ENCODE measurements around the gene ZBTB18.

ZBTB18 gene

GRCh38 chr1:244068567-244068966 is 17.5 kb downstream of the ZBTB18 start:
- Histone ChIP-seq H3K14ac (ENCODE audit: low read length in 2 of 2) (no peak overlapping the region), H2AK5ac (ENCODE audit: low read length, severe bottlenecking) (no peak overlapping the region), H3K36me3 (ENCODE audit: control insufficient read depth in 1 of 2, insufficient read depth in 2 of 2, low read depth in 1 of 2, low read length in 2 of 2) (no peaks in the 10 kb centered on the region), H3K4me3 (ENCODE audit: insufficient read depth in 1 of 2, low read depth in 1 of 2, low read length in 2 of 2) (no peak overlapping the region), H2BK5ac (ENCODE audit: low read depth, low read length, poor library complexity, severe bottlenecking) (no peak overlapping the region), H4K91ac (ENCODE audit: low read length) (no peak overlapping the region), H3K23ac (ENCODE audit: low read length in 2 of 2) (no peak overlapping the region), H3K4me2 (ENCODE audit: low read length, poor library complexity, severe bottlenecking) (no peak overlapping the region), H3K27me3 (ENCODE audit: control insufficient read depth in 1 of 2, insufficient read depth in 1 of 2, low read length in 2 of 2) (peaks cover 0 to 4% of the 10 kb centered on the region in 2 experiments), H3K27ac (ENCODE audit: low read length, poor library complexity, severe bottlenecking) (no peak overlapping the region), H4K8ac (ENCODE audit: low read length) (no peak overlapping the region), H3K4me1 (ENCODE audit: control insufficient read depth, insufficient read depth, low read depth, low read length) (peaks cover 6% of the 10 kb centered on the region), H3K9ac (ENCODE audit: low read length) (no peak overlapping the region), H3K4ac (ENCODE audit: low read depth in 1 of 2, low read length in 2 of 2) (no peak overlapping the region), H2AFZ (ENCODE audit: low read depth, low read length) (no peak overlapping the region), H3K9me3 (ENCODE audit: control insufficient read depth, low read length) (no peaks in the 10 kb centered on the region), H2BK15ac (ENCODE audit: low read depth, poor library complexity, severe bottlenecking) (no peak overlapping the region), H3K79me1 (replicated peaks; ENCODE audit: low read length, poor library complexity, severe bottlenecking) (no peaks in the 10 kb centered on the region), H3K18ac (ENCODE audit: low read depth in 1 of 2, low read length in 2 of 2) (no peak overlapping the region), H2BK12ac (ENCODE audit: low read length in 2 of 2) (no peak overlapping the region), H2BK120ac (ENCODE audit: low read depth, low read length) (no peak overlapping the region)
- 79% methylated on average over 5 of the region's 6 CpGs for WGBS
- DNase-seq: no peak

GRCh38 chr1:244069326-244069898 is 18.3 kb downstream of the ZBTB18 start:
- Histone ChIP-seq H3K14ac (ENCODE audit: low read length in 2 of 2) (no peak overlapping the region), H3K4me2 (ENCODE audit: low read length, poor library complexity, severe bottlenecking) (no peak overlapping the region), H3K4ac (ENCODE audit: low read depth in 1 of 2, low read length in 2 of 2) (no peak overlapping the region), H3K9me3 (ENCODE audit: control insufficient read depth, low read length) (no peaks in the 10 kb centered on the region), H4K91ac (ENCODE audit: low read length) (no peak overlapping the region), H3K18ac (ENCODE audit: low read depth in 1 of 2, low read length in 2 of 2) (no peak overlapping the region), H3K4me1 (ENCODE audit: control insufficient read depth, insufficient read depth, low read depth, low read length) (peaks cover 6% of the 10 kb centered on the region), H3K23ac (ENCODE audit: low read length in 2 of 2) (no peak overlapping the region), H2AFZ (ENCODE audit: low read depth, low read length) (no peak overlapping the region), H2BK120ac (ENCODE audit: low read depth, low read length) (no peak overlapping the region), H3K9ac (ENCODE audit: low read length) (no peak overlapping the region), H3K4me3 (ENCODE audit: insufficient read depth in 1 of 2, low read depth in 1 of 2, low read length in 2 of 2) (no peak overlapping the region), H3K27ac (ENCODE audit: low read length, poor library complexity, severe bottlenecking) (no peak overlapping the region), H2BK5ac (ENCODE audit: low read depth, low read length, poor library complexity, severe bottlenecking) (no peak overlapping the region), H3K36me3 (ENCODE audit: control insufficient read depth in 1 of 2, insufficient read depth in 2 of 2, low read depth in 1 of 2, low read length in 2 of 2) (no peaks in the 10 kb centered on the region), H4K8ac (ENCODE audit: low read length) (no peak overlapping the region), H2AK5ac (ENCODE audit: low read length, severe bottlenecking) (no peak overlapping the region), H3K79me1 (replicated peaks; ENCODE audit: low read length, poor library complexity, severe bottlenecking) (no peaks in the 10 kb centered on the region), H2BK15ac (ENCODE audit: low read depth, poor library complexity, severe bottlenecking) (no peak overlapping the region), H3K27me3 (ENCODE audit: control insufficient read depth in 1 of 2, insufficient read depth in 1 of 2, low read length in 2 of 2) (peaks cover 0 to 11% of the 10 kb centered on the region in 2 experiments), H2BK12ac (ENCODE audit: low read length in 2 of 2) (no peak overlapping the region)
- 91% methylated on average over 8 of the region's 8 CpGs for WGBS
- DNase-seq: no peak

GRCh38 chr1:244074559-244075171 is 23.6 kb downstream of the ZBTB18 start:
- H3K18ac ChIP-seq (ENCODE audit: low read depth in 1 of 2, low read length in 2 of 2): no peak overlapping the region
- no peaks in the 10 kb centered on the region for H3K36me3 ChIP-seq (ENCODE audit: control insufficient read depth in 1 of 2, insufficient read depth in 2 of 2, low read depth in 1 of 2, low read length in 2 of 2)
- no peak overlapping the region for H2BK120ac ChIP-seq (ENCODE audit: low read depth, low read length)
- H2AFZ ChIP-seq (ENCODE audit: low read depth, low read length): no peak overlapping the region
- peaks cover 5% of the 10 kb centered on the region for H3K4me1 ChIP-seq (ENCODE audit: control insufficient read depth, insufficient read depth, low read depth, low read length)
- peaks cover 5 to 60% of the 10 kb centered on the region in 2 experiments for H3K27me3 ChIP-seq (ENCODE audit: control insufficient read depth in 1 of 2, insufficient read depth in 1 of 2, low read length in 2 of 2)
- no peak overlapping the region for H3K14ac ChIP-seq (ENCODE audit: low read length in 2 of 2)
- H3K4me2 ChIP-seq (ENCODE audit: low read length, poor library complexity, severe bottlenecking): no peak overlapping the region
- no peaks in the 10 kb centered on the region for H3K9me3 ChIP-seq (ENCODE audit: control insufficient read depth, low read length)
- no peaks in the 10 kb centered on the region for H3K79me1 ChIP-seq (replicated peaks; ENCODE audit: low read length, poor library complexity, severe bottlenecking)
- H4K8ac ChIP-seq (ENCODE audit: low read length): no peak overlapping the region
- H2AK5ac ChIP-seq (ENCODE audit: low read length, severe bottlenecking): no peak overlapping the region
- H2BK15ac ChIP-seq (ENCODE audit: low read depth, poor library complexity, severe bottlenecking): no peak overlapping the region
- H3K27ac ChIP-seq (ENCODE audit: low read length, poor library complexity, severe bottlenecking): no peak overlapping the region
- no peak overlapping the region for H3K4me3 ChIP-seq (ENCODE audit: insufficient read depth in 1 of 2, low read depth in 1 of 2, low read length in 2 of 2)
- no peak overlapping the region for H2BK12ac ChIP-seq (ENCODE audit: low read length in 2 of 2)
- 76% methylated on average over 19 of the region's 19 CpGs for WGBS
- H4K91ac ChIP-seq (ENCODE audit: low read length): no peak overlapping the region
- no peak overlapping the region for H2BK5ac ChIP-seq (ENCODE audit: low read depth, low read length, poor library complexity, severe bottlenecking)
- H3K4ac ChIP-seq (ENCODE audit: low read depth in 1 of 2, low read length in 2 of 2): no peak overlapping the region
- no peak for DNase-seq
- no peak overlapping the region for H3K23ac ChIP-seq (ENCODE audit: low read length in 2 of 2)
- H3K9ac ChIP-seq (ENCODE audit: low read length): no peak overlapping the region

- Histone ChIP-seq H2BK120ac (ENCODE audit: low read depth, low read length) (no peak overlapping the region), H3K14ac (ENCODE audit: low read length in 2 of 2) (no peak overlapping the region), H3K36me3 (ENCODE audit: control insufficient read depth in 1 of 2, insufficient read depth in 2 of 2, low read depth in 1 of 2, low read length in 2 of 2) (no peaks in the 10 kb centered on the region), H3K4me2 (ENCODE audit: low read length, poor library complexity, severe bottlenecking) (no peak overlapping the region), H2BK12ac (ENCODE audit: low read length in 2 of 2) (no peak overlapping the region), H3K9me3 (ENCODE audit: control insufficient read depth, low read length) (no peaks in the 10 kb centered on the region), H3K27ac (ENCODE audit: low read length, poor library complexity, severe bottlenecking) (no peak overlapping the region), H2AK5ac (ENCODE audit: low read length, severe bottlenecking) (no peak overlapping the region), H3K27me3 (ENCODE audit: control insufficient read depth in 1 of 2, insufficient read depth in 1 of 2, low read length in 2 of 2) (peaks cover 5 to 63% of the 10 kb centered on the region in 2 experiments), H2AFZ (ENCODE audit: low read depth, low read length) (no peak overlapping the region), H3K9ac (ENCODE audit: low read length) (no peak overlapping the region), H3K79me1 (replicated peaks; ENCODE audit: low read length, poor library complexity, severe bottlenecking) (no peaks in the 10 kb centered on the region), H3K18ac (ENCODE audit: low read depth in 1 of 2, low read length in 2 of 2) (no peak overlapping the region), H3K23ac (ENCODE audit: low read length in 2 of 2) (no peak overlapping the region), H2BK15ac (ENCODE audit: low read depth, poor library complexity, severe bottlenecking) (no peak overlapping the region), H3K4me3 (ENCODE audit: insufficient read depth in 1 of 2, low read depth in 1 of 2, low read length in 2 of 2) (no peak overlapping the region), H4K8ac (ENCODE audit: low read length) (no peak overlapping the region), H3K4ac (ENCODE audit: low read depth in 1 of 2, low read length in 2 of 2) (no peak overlapping the region), H3K4me1 (ENCODE audit: control insufficient read depth, insufficient read depth, low read depth, low read length) (peaks cover 6% of the 10 kb centered on the region), H4K91ac (ENCODE audit: low read length) (no peak overlapping the region), H2BK5ac (ENCODE audit: low read depth, low read length, poor library complexity, severe bottlenecking) (no peak overlapping the region)
- no peak for DNase-seq
- 52% methylated on average over 8 of the region's 8 CpGs for WGBS
Observed at GRCh38 chr1:244075247-244075722, 24.2 kb downstream of the ZBTB18 start.

Data from mesenchymal stem cell (in vitro differentiated cells and primary cell).